Ramos (cell line): ENCODE measurements around the gene TMEM237.

ENCODE experiments used
- in situ Hi-C: fragments of 300-500 bp; cut with MboI; formaldehyde crosslinking; loops from one replicate; pipeline ENCODE4 v1.14.3; 2022; ENCODE audit warnings: low sequenced_read_pairs; ENCODE audit not compliant: unreplicated experiment

Gene TMEM237

GRCh38 chr2:201572846-201573508, 70.3 kb downstream of the TMEM237 start:
- in situ Hi-C loops: no loop called here
